ENCODE data around the gene BOK. TPM values are rescaled to one million over a fixed set of nuclear protein-coding genes. Genes with fewer than 3 reads are reported as not detected.

The BOK gene
- total and polyA plus RNA-seq, 2 of the 13 experiments (the other 11 are each of a cell fraction or from before 2014, with no cell fraction given), result 35.5 to 39.2 TPM

DNA sequence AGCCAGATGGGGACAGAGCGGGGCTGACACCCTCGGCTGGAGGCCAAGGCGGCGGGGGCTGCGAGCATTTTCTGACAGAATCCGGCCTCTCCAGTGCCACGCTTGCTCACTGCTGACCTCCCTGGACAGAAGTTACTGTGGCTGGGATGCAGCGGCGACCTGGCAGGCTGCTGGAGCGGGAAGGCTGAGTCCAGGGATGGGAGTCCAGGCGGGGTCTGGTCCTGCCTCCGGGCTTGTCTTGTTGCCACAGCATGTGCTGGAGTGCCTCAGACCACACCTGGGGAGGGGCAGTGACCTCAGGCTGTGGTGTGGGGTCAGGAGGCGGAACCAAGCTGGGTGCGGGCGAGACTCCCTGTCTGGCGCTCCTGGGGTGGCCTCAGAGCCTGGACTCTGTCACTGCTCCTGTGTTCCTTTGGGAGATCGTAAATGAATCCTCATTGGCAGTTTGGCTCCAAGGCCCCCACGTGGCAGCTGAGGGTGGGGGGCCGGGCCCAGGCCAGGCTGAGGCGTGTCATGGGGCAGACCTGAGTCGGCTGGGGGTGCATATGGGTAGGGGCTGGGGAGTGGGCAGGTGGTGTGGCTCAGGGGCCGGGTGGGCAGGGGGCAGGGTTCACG is 5.5 kb downstream of the BOK start:
- no peak overlapping the region for H3K4me2 ChIP-seq (ENCODE audit: low read depth, low read length)
- H3K27me3 ChIP-seq (ENCODE audit: control insufficient read depth in 1 of 2, insufficient read depth in 2 of 2, low read length in 2 of 2), result no peaks in the 10 kb centered on the region
- no peaks in the 10 kb centered on the region for H3K9me3 ChIP-seq (ENCODE audit: low read length)
- intact Hi-C loops (cut with micrococcal nuclease; ENCODE audit: unreplicated experiment) (no loop called here), in situ Hi-C loops (cut with HindIII; ENCODE audit: extremely low pct_ligation_motif_present, low pct_unique_long_range_greater_than_20kb) (no loop called here)
- peaks cover 31% of the 10 kb centered on the region for H3K4me1 ChIP-seq (ENCODE audit: insufficient read depth, low read length)
- ChIA-PET POLR2A (no interaction called here), CTCF (ENCODE audit: low intra/inter-chr PET ratio, low total read pairs) (no interaction called here)
- H3K9ac ChIP-seq (ENCODE audit: insufficient read depth, low read depth, low read length), result no peak overlapping the region
- H3K79me2 ChIP-seq (ENCODE audit: insufficient read depth, low read length), result peaks cover 18% of the 10 kb centered on the region
- ATAC-seq (peak; percentile 12), DNase-seq (ENCODE audit: low spot score) (peak; percentile 44), FAIRE-seq (peak; percentile 55)
- no peak overlapping the region for H2AFZ ChIP-seq (ENCODE audit: low read length)
- H3K27ac ChIP-seq (ENCODE audit: extremely low read length, insufficient read depth, low read length), result no peak overlapping the region
- H3K36me3 ChIP-seq (replicated peaks in 1 of 2; ENCODE audit: control insufficient read depth in 1 of 2, insufficient read depth in 2 of 2, low read length in 2 of 2), result peaks cover 13 to 23% of the 10 kb centered on the region in 2 experiments; a peak in 4 of 5 replicates
- no TSS peak for BruUV-seq (replicated peaks)
- 83% methylated on average over 16 of the region's 23 CpGs for WGBS (ENCODE audit: low lambda C conversion rate)
- H4K20me1 ChIP-seq (ENCODE audit: insufficient read depth, low read length), result peaks cover 13% of the 10 kb centered on the region; the same call in 1 of the 2 replicates
- no peak overlapping the region for H3K4me3 ChIP-seq (replicated peaks in 1 of 3; ENCODE audit: insufficient read depth in 1 of 3, low read depth in 2 of 3, low read length in 3 of 3)
- no peak for TF ChIP-seq ZFYVE20 (CRISPR knock-in tag; IDR thresholded peaks at IDR 0.05; ENCODE audit: borderline replicate concordance, low read depth)
- TF ChIP-seq HNF4G (IDR thresholded peaks at IDR 0.05; ENCODE audit: borderline replicate concordance, low read depth, low read length), result peak; percentile 17; the same call in 1 of the 2 replicates
- TF ChIP-seq HNF4G (CRISPR knock-in tag; IDR thresholded peaks at IDR 0.05; ENCODE audit: borderline replicate concordance, low read depth), result no peak
- TF ChIP-seq ZBTB38 (CRISPR knock-in tag; IDR thresholded peaks at IDR 0.05), result peak; percentile 96
- no peak for TF ChIP-seq XBP1 (CRISPR knock-in tag; IDR thresholded peaks at IDR 0.05)
- peak; percentile 55 for TF ChIP-seq NR2C2 (CRISPR knock-in tag; IDR thresholded peaks at IDR 0.05; ENCODE audit: borderline replicate concordance)
- TF ChIP-seq, protein P1, sequence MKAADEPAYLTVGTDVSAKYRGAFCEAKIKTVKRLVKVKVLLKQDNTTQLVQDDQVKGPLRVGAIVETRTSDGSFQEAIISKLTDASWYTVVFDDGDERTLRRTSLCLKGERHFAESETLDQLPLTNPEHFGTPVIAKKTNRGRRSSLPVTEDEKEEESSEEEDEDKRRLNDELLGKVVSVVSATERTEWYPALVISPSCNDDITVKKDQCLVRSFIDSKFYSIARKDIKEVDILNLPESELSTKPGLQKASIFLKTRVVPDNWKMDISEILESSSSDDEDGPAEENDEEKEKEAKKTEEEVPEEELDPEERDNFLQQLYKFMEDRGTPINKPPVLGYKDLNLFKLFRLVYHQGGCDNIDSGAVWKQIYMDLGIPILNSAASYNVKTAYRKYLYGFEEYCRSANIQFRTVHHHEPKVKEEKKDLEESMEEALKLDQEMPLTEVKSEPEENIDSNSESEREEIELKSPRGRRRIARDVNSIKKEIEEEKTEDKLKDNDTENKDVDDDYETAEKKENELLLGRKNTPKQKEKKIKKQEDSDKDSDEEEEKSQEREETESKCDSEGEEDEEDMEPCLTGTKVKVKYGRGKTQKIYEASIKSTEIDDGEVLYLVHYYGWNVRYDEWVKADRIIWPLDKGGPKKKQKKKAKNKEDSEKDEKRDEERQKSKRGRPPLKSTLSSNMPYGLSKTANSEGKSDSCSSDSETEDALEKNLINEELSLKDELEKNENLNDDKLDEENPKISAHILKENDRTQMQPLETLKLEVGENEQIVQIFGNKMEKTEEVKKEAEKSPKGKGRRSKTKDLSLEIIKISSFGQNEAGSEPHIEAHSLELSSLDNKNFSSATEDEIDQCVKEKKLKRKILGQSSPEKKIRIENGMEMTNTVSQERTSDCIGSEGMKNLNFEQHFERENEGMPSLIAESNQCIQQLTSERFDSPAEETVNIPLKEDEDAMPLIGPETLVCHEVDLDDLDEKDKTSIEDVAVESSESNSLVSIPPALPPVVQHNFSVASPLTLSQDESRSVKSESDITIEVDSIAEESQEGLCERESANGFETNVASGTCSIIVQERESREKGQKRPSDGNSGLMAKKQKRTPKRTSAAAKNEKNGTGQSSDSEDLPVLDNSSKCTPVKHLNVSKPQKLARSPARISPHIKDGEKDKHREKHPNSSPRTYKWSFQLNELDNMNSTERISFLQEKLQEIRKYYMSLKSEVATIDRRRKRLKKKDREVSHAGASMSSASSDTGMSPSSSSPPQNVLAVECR (CRISPR knock-in tag; IDR thresholded peaks at IDR 0.05; ENCODE audit: borderline replicate concordance), result peak; percentile 13; the same call in 1 of the 2 replicates
- TF ChIP-seq, protein P2, sequence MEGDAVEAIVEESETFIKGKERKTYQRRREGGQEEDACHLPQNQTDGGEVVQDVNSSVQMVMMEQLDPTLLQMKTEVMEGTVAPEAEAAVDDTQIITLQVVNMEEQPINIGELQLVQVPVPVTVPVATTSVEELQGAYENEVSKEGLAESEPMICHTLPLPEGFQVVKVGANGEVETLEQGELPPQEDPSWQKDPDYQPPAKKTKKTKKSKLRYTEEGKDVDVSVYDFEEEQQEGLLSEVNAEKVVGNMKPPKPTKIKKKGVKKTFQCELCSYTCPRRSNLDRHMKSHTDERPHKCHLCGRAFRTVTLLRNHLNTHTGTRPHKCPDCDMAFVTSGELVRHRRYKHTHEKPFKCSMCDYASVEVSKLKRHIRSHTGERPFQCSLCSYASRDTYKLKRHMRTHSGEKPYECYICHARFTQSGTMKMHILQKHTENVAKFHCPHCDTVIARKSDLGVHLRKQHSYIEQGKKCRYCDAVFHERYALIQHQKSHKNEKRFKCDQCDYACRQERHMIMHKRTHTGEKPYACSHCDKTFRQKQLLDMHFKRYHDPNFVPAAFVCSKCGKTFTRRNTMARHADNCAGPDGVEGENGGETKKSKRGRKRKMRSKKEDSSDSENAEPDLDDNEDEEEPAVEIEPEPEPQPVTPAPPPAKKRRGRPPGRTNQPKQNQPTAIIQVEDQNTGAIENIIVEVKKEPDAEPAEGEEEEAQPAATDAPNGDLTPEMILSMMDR (CRISPR knock-in tag; IDR thresholded peaks at IDR 0.05), result peak; percentile 5; the same call in 1 of the 2 replicates
- 0 out of 2 replicates have a peak, but pooled peaks have one; percentile 6 for TF ChIP-seq TFAP4 (IDR thresholded peaks at IDR 0.05; ENCODE audit: borderline replicate concordance, low read depth)
- peak; percentile 21; the same call in 1 of the 2 replicates for TF ChIP-seq HOXA3 (CRISPR knock-in tag; IDR thresholded peaks at IDR 0.05)
- TF ChIP-seq SALL1 (CRISPR knock-in tag; IDR thresholded peaks at IDR 0.05), result peak; percentile 37; the same call in 1 of the 2 replicates
- peak; percentile 49 for TF ChIP-seq RXRA (CRISPR knock-in tag; IDR thresholded peaks at IDR 0.05)
- peak; percentile 28; the same call in 1 of the 2 replicates for TF ChIP-seq RBFOX2 (IDR thresholded peaks at IDR 0.05; ENCODE audit: low read depth, low read length)
- 0 out of 2 replicates have a peak, but pooled peaks have one; percentile 27 for TF ChIP-seq ZNF713 (CRISPR knock-in tag; IDR thresholded peaks at IDR 0.05)
- TF ChIP-seq ZNF75D (CRISPR knock-in tag; IDR thresholded peaks at IDR 0.05; ENCODE audit: borderline replicate concordance), result no peak
- TF ChIP-seq HNRNPLL (IDR thresholded peaks at IDR 0.05; ENCODE audit: low read depth, low read length, poor library complexity, severe bottlenecking), result peak; percentile 38
